Progenitor cell of endocrine pancreas (in vitro differentiated cells): Measurements from ENCODE around the gene ZCCHC4. TPM values are rescaled to one million over a fixed set of nuclear protein-coding genes. Genes with fewer than 3 reads are reported as not detected.

Experiments used
- DNase-seq: peaks from one replicate; pipeline ENCODE4 v3.0.0; 2021; ENCODE audit warnings: low spot score; ENCODE audit not compliant: unreplicated experiment
- H3K27ac Mint-ChIP-seq: 2 replicates; pipeline ENCODE4 v1.8.0; 2021; ENCODE audit warnings: mild to moderate bottlenecking, moderate library complexity, mixed read lengths
- H3K27me3 Mint-ChIP-seq: 2 replicates; pipeline ENCODE4 v1.8.0; 2021; ENCODE audit warnings: mixed read lengths
- H3K36me3 Mint-ChIP-seq: 2 replicates; pipeline ENCODE4 v1.8.0; 2022; ENCODE audit warnings: mixed read lengths; ENCODE audit not compliant: insufficient read depth
- H3K4me1 Mint-ChIP-seq: 2 replicates; pipeline ENCODE4 v1.8.0; 2021; ENCODE audit warnings: low read depth, mixed read lengths
- H3K4me3 Mint-ChIP-seq: 2 replicates; pipeline ENCODE4 v1.8.0; 2021; ENCODE audit warnings: low read depth, mild to moderate bottlenecking, moderate library complexity, mixed read lengths
- H3K9me3 Mint-ChIP-seq: 2 replicates; pipeline ENCODE4 v1.8.0; 2021; ENCODE audit warnings: low read depth, mixed read lengths
- total RNA-seq: library from RNA; stranded (reverse); gene quantifications from 2 replicates; pipeline ENCODE4 v1.2.1, GENCODE V29; 2021
- TF ChIP-seq, protein P1 (sequence below): fragments of 200-600 bp; sonication (generic); IDR thresholded peaks from one replicate; pipeline ENCODE4 v1.5.0; 2021; ENCODE audit warnings: antibody characterized with exemption, mild to moderate bottlenecking; ENCODE audit not compliant: unreplicated experiment

The ZCCHC4 gene
- total RNA-seq, 1 donor from 2014 or later = 12.1 TPM

DNA sequence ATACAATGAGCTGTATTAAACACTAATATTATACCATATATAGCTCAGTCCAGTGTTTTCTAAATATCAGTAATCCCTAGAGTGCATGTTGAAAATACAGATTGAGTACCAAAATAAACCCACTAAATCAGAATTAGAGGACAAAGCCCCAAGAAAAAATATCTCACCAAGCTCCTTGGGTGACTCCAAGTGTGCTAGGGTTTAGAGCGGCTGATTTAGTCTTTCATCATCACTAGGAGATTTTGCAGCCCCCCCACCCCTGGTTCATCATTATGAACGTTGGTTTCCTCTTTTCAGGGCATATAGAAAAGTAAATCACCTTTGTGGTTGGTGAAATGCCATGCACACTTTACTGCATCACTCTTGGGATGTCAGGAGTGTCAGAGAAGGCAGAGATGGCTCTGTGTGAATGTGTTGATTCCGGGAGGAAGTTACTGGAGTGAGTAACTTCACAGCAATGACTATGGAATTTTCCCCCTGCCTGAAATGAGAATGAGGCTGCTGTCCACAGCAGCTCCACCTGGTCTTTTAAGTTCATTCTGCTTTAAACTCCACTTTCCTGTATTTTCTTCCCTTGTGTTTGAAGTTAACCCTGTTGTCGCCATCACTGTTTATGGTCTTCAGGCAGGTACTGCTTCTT is 39.3 kb downstream of the ZCCHC4 start:
- DNase-seq = no peak
- Mint-ChIP-seq H3K4me3 (no peak overlapping the region), H3K27ac (no peak overlapping the region), H3K27me3 (no peaks in the 10 kb centered on the region), H3K4me1 (peaks cover 7% of the 10 kb centered on the region), H3K9me3 (no peaks in the 10 kb centered on the region), H3K36me3 (peaks cover 4% of the 10 kb centered on the region)
- TF ChIP-seq, protein P1, sequence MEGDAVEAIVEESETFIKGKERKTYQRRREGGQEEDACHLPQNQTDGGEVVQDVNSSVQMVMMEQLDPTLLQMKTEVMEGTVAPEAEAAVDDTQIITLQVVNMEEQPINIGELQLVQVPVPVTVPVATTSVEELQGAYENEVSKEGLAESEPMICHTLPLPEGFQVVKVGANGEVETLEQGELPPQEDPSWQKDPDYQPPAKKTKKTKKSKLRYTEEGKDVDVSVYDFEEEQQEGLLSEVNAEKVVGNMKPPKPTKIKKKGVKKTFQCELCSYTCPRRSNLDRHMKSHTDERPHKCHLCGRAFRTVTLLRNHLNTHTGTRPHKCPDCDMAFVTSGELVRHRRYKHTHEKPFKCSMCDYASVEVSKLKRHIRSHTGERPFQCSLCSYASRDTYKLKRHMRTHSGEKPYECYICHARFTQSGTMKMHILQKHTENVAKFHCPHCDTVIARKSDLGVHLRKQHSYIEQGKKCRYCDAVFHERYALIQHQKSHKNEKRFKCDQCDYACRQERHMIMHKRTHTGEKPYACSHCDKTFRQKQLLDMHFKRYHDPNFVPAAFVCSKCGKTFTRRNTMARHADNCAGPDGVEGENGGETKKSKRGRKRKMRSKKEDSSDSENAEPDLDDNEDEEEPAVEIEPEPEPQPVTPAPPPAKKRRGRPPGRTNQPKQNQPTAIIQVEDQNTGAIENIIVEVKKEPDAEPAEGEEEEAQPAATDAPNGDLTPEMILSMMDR = no peak

DNA sequence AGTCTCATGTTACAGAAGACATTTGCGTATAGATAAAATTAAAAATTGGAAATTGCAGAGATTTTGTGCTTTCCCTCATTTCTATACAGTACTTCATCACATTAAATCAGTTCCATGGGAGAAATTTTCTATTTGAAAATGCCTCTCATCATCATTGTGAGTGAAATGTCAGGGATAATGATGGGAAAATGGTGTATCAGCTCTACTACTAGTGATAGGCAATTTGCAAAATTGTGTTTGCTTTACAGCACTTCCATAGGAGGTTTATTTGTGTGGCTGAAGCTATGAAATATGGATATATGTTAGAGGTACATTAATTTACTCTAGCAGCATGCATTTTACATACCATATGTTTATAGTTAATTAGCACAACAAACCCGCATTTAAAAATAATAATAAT is 43.5 kb downstream of the ZCCHC4 start:
- TF ChIP-seq, protein P1 = no peak
- H3K4me3 Mint-ChIP-seq = no peak overlapping the region
- H3K4me1 Mint-ChIP-seq = no peaks in the 10 kb centered on the region
- DNase-seq = no peak
- H3K9me3 Mint-ChIP-seq = peaks cover 7% of the 10 kb centered on the region
- peaks cover 16% of the 10 kb centered on the region for H3K36me3 Mint-ChIP-seq
- H3K27ac Mint-ChIP-seq = no peak overlapping the region
- no peaks in the 10 kb centered on the region for H3K27me3 Mint-ChIP-seq

DNA sequence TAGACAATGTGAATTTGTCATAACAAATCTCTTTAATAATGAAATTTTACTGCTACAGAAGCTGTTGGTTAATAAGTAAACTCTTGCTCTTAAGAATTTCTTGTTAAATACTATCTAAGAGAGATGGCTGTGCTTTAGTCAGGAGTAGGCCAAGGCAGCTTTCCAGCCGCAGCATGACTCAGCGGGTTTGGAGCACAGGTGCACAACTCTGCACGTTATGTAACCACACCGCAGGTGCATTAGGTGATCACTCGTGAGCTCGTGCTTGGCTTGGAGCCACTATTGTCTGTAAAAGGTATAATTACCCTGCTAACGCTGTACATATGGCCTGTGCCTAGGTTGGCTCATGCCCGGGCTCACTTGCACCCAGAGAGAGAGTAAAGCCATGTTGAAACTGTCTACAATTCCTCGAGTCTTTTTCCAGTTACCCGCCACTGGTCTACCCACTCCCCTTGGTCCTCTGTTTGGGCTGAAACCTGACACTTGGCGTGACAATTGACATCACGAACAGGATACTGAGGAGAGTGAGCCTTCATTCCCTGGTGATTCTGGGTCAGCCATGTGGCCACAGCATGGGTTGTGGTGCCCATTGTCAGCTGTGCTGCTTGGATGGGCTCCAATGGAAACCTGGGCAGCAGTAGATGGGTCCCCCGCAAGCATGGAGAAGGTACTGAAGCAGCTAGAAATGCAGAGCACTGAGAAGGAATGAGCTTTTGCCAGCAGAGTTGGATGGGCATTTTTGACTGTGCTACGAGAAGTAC is 46.1 kb downstream of the ZCCHC4 start:
- DNase-seq = no peak
- Mint-ChIP-seq H3K4me3 (no peak overlapping the region), H3K4me1 (no peaks in the 10 kb centered on the region), H3K27ac (peak overlapping the region; percentile 49), H3K9me3 (peaks cover 7% of the 10 kb centered on the region), H3K36me3 (peaks cover 15% of the 10 kb centered on the region), H3K27me3 (no peaks in the 10 kb centered on the region)
- TF ChIP-seq, protein P1 = no peak

DNA sequence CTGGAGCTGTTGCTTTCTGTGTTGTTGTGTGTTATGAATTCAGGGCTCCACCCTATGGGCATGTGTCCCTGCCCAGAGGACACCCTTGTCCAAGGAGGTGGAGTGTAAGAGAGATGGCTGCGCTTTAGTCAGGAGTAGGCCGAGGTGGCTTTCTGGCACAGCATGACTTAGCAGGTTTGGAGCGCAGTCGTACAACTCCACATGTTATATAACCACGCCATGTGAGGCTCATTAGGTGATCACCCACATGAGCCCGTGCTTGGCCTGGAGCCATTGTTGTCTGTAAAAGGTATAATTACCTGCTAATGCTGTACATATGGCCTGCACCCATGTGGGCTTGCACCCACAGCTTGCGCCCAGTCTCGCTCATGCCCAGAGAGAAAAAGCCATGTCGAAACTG is 48.7 kb downstream of the ZCCHC4 start:
- DNase-seq = no peak
- Mint-ChIP-seq H3K27ac (no peak overlapping the region), H3K4me3 (no peak overlapping the region), H3K36me3 (peaks cover 12% of the 10 kb centered on the region), H3K4me1 (no peaks in the 10 kb centered on the region), H3K9me3 (peaks cover 7% of the 10 kb centered on the region), H3K27me3 (no peaks in the 10 kb centered on the region)
- TF ChIP-seq, protein P1 = no peak

DNA sequence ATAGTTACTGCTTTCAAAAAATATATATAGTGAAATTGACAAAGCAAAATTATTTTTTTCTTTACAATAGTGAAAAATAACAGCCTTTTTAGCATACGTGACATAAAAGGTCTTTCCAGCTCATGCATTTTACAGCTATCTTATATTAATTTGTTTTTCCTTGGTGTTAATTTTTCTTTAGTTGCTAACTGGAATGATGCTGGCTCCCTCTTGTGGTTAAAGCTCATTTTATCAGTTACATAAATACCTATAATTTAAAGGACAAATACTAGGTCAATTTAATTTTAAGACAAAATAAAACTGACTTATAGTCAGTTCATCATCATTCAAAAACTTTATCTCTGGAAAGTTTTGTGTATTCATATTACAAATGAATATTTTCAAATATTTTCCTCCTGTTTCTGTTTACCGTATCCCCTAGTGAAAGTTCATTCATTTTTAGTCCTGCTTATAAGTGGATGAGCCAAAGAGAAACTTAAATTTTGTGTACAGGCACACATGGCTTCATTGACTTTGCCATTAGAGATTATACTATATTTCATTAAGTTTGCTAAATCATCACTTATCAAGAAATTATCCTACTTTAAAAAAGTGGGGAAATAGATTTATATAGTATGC is 54.5 kb downstream of the ZCCHC4 start:
- TF ChIP-seq, protein P1 = peak; percentile 86
- H3K4me3 Mint-ChIP-seq = no peak overlapping the region
- H3K9me3 Mint-ChIP-seq = no peaks in the 10 kb centered on the region
- H3K27ac Mint-ChIP-seq = no peak overlapping the region
- DNase-seq = no peak
- no peaks in the 10 kb centered on the region for H3K36me3 Mint-ChIP-seq
- H3K27me3 Mint-ChIP-seq = no peaks in the 10 kb centered on the region
- peaks cover 26% of the 10 kb centered on the region for H3K4me1 Mint-ChIP-seq
